HCT116 (cell line): Measurements from ENCODE around the gene DCLRE1B. TPM values are rescaled to one million over a fixed set of nuclear protein-coding genes. Genes with fewer than 3 reads are reported as not detected.

Experiments used
- ATAC-seq: fragments of 200-7000 bp; cut with Tn5 transposase; 2 replicates; pipeline ENCODE4 v1.9.1; 2020; ENCODE audit warnings: mild to moderate bottlenecking, moderate library complexity
- BruUV-seq: library from RNA; stranded (reverse); fragments of 400-500 nt; replicated peaks from 2 replicates; lab custom pipeline; 2021; lab: Mats Ljungman, UMichigan
- CTCF ChIA-PET: fragments of 300-600 bp; sonication (Branson Sonifier 250); formaldehyde crosslinking; loops from one replicate; lab custom pipeline; 2021; ENCODE audit warnings: antibody characterized with exemption; lab: Charles Lee
- POLR2A ChIA-PET: fragments of 300-600, 350-600 bp; sonication (Branson Sonifier 250); formaldehyde crosslinking; loops from one replicate; lab custom pipeline; 2021; ENCODE audit warnings: antibody characterized with exemption; lab: Charles Lee
- RAD21 ChIA-PET, 2 experiments: fragments of 300-600 bp; sonication (Branson Sonifier 250); formaldehyde crosslinking; loops; one replicate each; lab custom pipeline; 2023; ENCODE audit warnings: low total read pairs in 2 of 2; ENCODE audit not compliant: uncharacterized antibody in 2 of 2, unreplicated experiment in 2 of 2, low non-redundant PET in 1 of 2; lab: Charles Lee
- DNase-seq: peaks from one replicate; pipeline ENCODE4 v3.0.0-alpha.2; 2010; ENCODE audit warnings: low read depth, low spot score
- H2AFZ ChIP-seq: fragments of 200-600 bp; shearing (Covaris generic), sonication (generic); 2 replicates; pipeline ENCODE4 v1.6.1; 2017; ENCODE audit warnings: low read depth, mixed run types, mixed read lengths, antibody characterized with exemption, low read length; ENCODE audit not compliant: poor library complexity, severe bottlenecking
- H3K27ac ChIP-seq: 2 replicates; pipeline ENCODE4 v1.5.1; 2012; ENCODE audit warnings: low read depth, low read length
- H3K27me3 ChIP-seq: fragments of 200-600 bp; sonication (generic); 2 replicates; pipeline ENCODE4 v1.6.1; 2016; ENCODE audit warnings: mixed run types, low read length, mixed read lengths; ENCODE audit not compliant: insufficient read depth
- H3K36me3 ChIP-seq, 2 experiments: fragments of 200-500 bp in 1 of 2; fragments of 200-600 bp in 1 of 2; sonication (Bioruptor generic) in 1 of 2; sonication (generic) in 1 of 2; 2 replicates each; pipeline versions ENCODE4 v1.5.1 to v1.6.1; 2014 to 2016; ENCODE audit warnings: low read length in 2 of 2, inconsistent platforms in 1 of 2, mixed read lengths in 1 of 2, mixed run types in 1 of 2; ENCODE audit not compliant: insufficient read depth in 2 of 2, control insufficient read depth in 1 of 2
- H3K4me1 ChIP-seq, 2 experiments: fragments of 200-600 bp in 1 of 2; sonication (generic) in 1 of 2; 2 replicates each; pipeline versions ENCODE4 v1.5.1 to v1.6.1; 2012 to 2017; ENCODE audit warnings: low read length in 2 of 2, inconsistent platforms in 1 of 2, mild to moderate bottlenecking in 1 of 2, mixed read lengths in 1 of 2, mixed run types in 1 of 2, moderate library complexity in 1 of 2; ENCODE audit not compliant: insufficient read depth in 2 of 2, control insufficient read depth in 1 of 2
- H3K4me2 ChIP-seq: fragments of 200-600 bp; sonication (generic); 2 replicates; pipeline ENCODE4 v1.6.1; 2017; ENCODE audit warnings: mixed run types, low read length, mixed read lengths
- H3K4me3 ChIP-seq, 2 experiments: fragments of 200-600 bp in 1 of 2; sonication (generic) in 1 of 2; replicated peaks in 1 of 2; 2 replicates each; pipeline ENCODE4 v1.5.1; 2011 to 2016; ENCODE audit warnings: low read length in 2 of 2, control low read depth in 1 of 2, low read depth in 1 of 2, mild to moderate bottlenecking in 1 of 2, mixed read lengths in 1 of 2, mixed run types in 1 of 2
- H3K79me2 ChIP-seq: fragments of 200-600 bp; sonication (generic); 2 replicates; pipeline ENCODE4 v1.6.1; 2017; ENCODE audit warnings: mild to moderate bottlenecking, mixed run types, low read length, moderate library complexity, mixed read lengths; ENCODE audit not compliant: insufficient read depth
- H3K9ac ChIP-seq: fragments of 200-600 bp; sonication (generic); 2 replicates; pipeline ENCODE4 v1.6.1; 2016; ENCODE audit warnings: low read length, mixed read lengths
- H3K9me2 ChIP-seq: fragments of 200-600 bp; sonication (generic), shearing (Covaris generic); 2 replicates; pipeline ENCODE4 v1.6.1; 2017; ENCODE audit warnings: mixed run types, mild to moderate bottlenecking, moderate library complexity; ENCODE audit not compliant: insufficient read depth
- H3K9me3 ChIP-seq, 2 experiments: fragments of 200-500 bp in 1 of 2; fragments of 200-600 bp in 1 of 2; sonication (Bioruptor generic) in 1 of 2; sonication (generic) in 1 of 2; 2 replicates each; pipeline ENCODE4 v1.6.1; 2014 to 2017; ENCODE audit warnings: low read length in 2 of 2, mixed read lengths in 2 of 2, inconsistent platforms in 1 of 2, low read depth in 1 of 2, mild to moderate bottlenecking in 1 of 2, mixed run types in 1 of 2, moderate library complexity in 1 of 2; ENCODE audit not compliant: control insufficient read depth in 1 of 2, insufficient read depth in 1 of 2
- H4K20me1 ChIP-seq: fragments of 200-600 bp; sonication (generic), shearing (Covaris generic); 2 replicates; pipeline ENCODE4 v1.6.1; 2017; ENCODE audit warnings: mixed run types, mild to moderate bottlenecking, moderate library complexity; ENCODE audit not compliant: insufficient read depth
- CBX3 ChIP-seq: IDR thresholded peaks from 2 replicates; pipeline ENCODE4 v1.6.1; 2012; ENCODE audit warnings: low read depth
- CEBPB ChIP-seq: IDR thresholded peaks from 2 replicates; pipeline ENCODE4 v1.6.1; 2012; ENCODE audit warnings: low read depth
- FOSL1 ChIP-seq: IDR thresholded peaks from 2 replicates; pipeline ENCODE4 v1.6.1; 2012; ENCODE audit warnings: low read depth
- JUND ChIP-seq: IDR thresholded peaks from 2 replicates; pipeline ENCODE4 v1.6.1; 2012
- RAD21 ChIP-seq: IDR thresholded peaks from 2 replicates; pipeline ENCODE4 v1.6.1; 2012; ENCODE audit warnings: low read depth, mild to moderate bottlenecking
- SIN3A ChIP-seq: IDR thresholded peaks from 2 replicates; pipeline ENCODE4 v1.6.1; 2012; ENCODE audit warnings: low read depth
- SP1 ChIP-seq: IDR thresholded peaks from 2 replicates; pipeline ENCODE4 v1.6.1; 2012; ENCODE audit warnings: low read depth
- SRF ChIP-seq: IDR thresholded peaks from 2 replicates; pipeline ENCODE4 v1.6.1; 2012; ENCODE audit warnings: low read depth
- TCF7L2 ChIP-seq: IDR thresholded peaks from 2 replicates; pipeline ENCODE4 v1.7.0; 2011; ENCODE audit warnings: borderline replicate concordance, inconsistent platforms; ENCODE audit not compliant: insufficient read depth, insufficient read length; ENCODE audit errors: extremely low read depth
- ZFX ChIP-seq: fragments of 450-650 bp; IDR thresholded peaks from 2 replicates; pipeline ENCODE4 v1.6.1; 2017
- intact Hi-C: fragments of 100-400 bp; cut with micrococcal nuclease; formaldehyde crosslinking; loops from 2 replicates; pipeline ENCODE4 v1.10.0; 2022
- total RNA-seq: library from RNA; stranded (reverse); gene quantifications from one replicate; pipeline ENCODE4 v1.2.1, GENCODE V29; 2021; ENCODE audit not compliant: unreplicated experiment
- TF ChIP-seq, protein P1 (sequence below): IDR thresholded peaks from 2 replicates; pipeline ENCODE4 v1.6.1; 2012
- TF ChIP-seq, protein P2 (sequence below): IDR thresholded peaks from 2 replicates; pipeline ENCODE4 v1.6.1; 2012; ENCODE audit warnings: low read depth
- TF ChIP-seq, protein P3 (sequence below): IDR thresholded peaks from 2 replicates; pipeline ENCODE4 v1.6.1; 2011; ENCODE audit warnings: mild to moderate bottlenecking, low read length, moderate library complexity; ENCODE audit not compliant: insufficient replicate concordance; ENCODE audit errors: extremely low read depth
- TF ChIP-seq, protein P4 (sequence below): IDR thresholded peaks from 2 replicates; pipeline ENCODE4 v1.6.1; 2012

The DCLRE1B gene
- total RNA-seq, 1 experiment from 2014 or later: 13.4 TPM

DNA sequence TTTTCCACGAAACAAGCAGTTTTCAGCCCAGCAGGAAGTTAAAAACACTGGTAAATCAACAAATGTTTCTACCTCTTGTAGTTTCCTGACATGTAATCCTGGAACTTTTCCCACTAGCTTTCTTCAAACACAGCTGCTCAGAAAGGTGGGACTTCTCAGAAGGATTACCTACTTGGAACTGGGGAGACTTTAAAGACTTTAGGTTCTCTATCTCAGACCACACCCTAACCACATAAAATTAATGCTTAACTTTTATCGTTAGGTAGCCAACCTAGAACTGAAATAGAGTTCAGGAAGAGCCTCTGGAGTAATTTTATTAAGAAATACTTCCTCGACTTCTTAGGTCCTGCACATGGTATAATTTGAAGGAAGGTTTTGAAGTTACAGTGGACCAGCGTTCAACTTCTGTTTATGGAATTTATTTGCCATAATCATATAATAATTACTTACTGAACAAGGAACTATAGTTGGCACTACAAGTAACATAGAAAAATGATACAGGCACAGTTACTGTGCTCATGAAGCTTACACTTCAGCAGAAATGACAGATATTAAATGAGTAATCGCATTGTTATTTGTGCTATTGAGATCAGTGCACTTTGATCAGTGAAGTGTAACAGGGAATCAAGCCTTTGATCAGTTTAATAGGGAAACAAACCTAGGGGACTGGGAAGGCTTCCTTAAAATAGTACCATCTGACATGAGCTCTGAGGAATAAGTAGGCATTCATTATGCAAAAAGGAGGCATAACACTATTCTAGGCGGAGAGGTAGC is 17.5 kb upstream of the DCLRE1B start, which contains the start of gene BCL2L15:
Gene BCL2L15, minus strand, starts transcription at position 180 of the 774 bp plus-strand sequence. CDS start 206 bp downstream, outside the sequence.
- H3K4me2 ChIP-seq: peak within 1 kb of the TSS; percentile 59
- H3K27me3 ChIP-seq: no peaks in the 10 kb centered on the region
- peaks cover 34 to 43% of the 10 kb centered on the region in 2 experiments for H3K4me1 ChIP-seq
- H4K20me1 ChIP-seq: no peaks in the 10 kb centered on the region
- peak; percentile 63 for DNase-seq
- no peaks in the 10 kb centered on the region for H3K36me3 ChIP-seq
- no peaks in the 10 kb centered on the region for H3K9me3 ChIP-seq
- H2AFZ ChIP-seq: peak within 1 kb of the TSS; percentile 55
- no peaks in the 10 kb centered on the region for H3K79me2 ChIP-seq
- ChIA-PET CTCF (no interaction called here), POLR2A (no interaction called here)
- H3K4me3 ChIP-seq: peak within 1 kb of the TSS in 1 of 2 experiments; percentile 23; a peak in 2 of 4 replicates
- H3K27ac ChIP-seq: peak within 1 kb of the TSS; percentile 25
- intact Hi-C loops: no loop called here
- TF ChIP-seq CBX3: peak; percentile 47; the same call in 1 of the 2 replicates
- TF ChIP-seq FOSL1: peak; percentile 68; the same call in 1 of the 2 replicates
- TF ChIP-seq, protein P1, sequence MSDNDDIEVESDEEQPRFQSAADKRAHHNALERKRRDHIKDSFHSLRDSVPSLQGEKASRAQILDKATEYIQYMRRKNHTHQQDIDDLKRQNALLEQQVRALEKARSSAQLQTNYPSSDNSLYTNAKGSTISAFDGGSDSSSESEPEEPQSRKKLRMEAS: peak; percentile 54
- peak; percentile 82 for TF ChIP-seq JUND
- TF ChIP-seq, protein P2, sequence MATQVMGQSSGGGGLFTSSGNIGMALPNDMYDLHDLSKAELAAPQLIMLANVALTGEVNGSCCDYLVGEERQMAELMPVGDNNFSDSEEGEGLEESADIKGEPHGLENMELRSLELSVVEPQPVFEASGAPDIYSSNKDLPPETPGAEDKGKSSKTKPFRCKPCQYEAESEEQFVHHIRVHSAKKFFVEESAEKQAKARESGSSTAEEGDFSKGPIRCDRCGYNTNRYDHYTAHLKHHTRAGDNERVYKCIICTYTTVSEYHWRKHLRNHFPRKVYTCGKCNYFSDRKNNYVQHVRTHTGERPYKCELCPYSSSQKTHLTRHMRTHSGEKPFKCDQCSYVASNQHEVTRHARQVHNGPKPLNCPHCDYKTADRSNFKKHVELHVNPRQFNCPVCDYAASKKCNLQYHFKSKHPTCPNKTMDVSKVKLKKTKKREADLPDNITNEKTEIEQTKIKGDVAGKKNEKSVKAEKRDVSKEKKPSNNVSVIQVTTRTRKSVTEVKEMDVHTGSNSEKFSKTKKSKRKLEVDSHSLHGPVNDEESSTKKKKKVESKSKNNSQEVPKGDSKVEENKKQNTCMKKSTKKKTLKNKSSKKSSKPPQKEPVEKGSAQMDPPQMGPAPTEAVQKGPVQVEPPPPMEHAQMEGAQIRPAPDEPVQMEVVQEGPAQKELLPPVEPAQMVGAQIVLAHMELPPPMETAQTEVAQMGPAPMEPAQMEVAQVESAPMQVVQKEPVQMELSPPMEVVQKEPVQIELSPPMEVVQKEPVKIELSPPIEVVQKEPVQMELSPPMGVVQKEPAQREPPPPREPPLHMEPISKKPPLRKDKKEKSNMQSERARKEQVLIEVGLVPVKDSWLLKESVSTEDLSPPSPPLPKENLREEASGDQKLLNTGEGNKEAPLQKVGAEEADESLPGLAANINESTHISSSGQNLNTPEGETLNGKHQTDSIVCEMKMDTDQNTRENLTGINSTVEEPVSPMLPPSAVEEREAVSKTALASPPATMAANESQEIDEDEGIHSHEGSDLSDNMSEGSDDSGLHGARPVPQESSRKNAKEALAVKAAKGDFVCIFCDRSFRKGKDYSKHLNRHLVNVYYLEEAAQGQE: no peak
- TF ChIP-seq RAD21: no peak
- TF ChIP-seq ZFX: no peak
- TF ChIP-seq SIN3A: peak; percentile 61
- TF ChIP-seq, protein P3, sequence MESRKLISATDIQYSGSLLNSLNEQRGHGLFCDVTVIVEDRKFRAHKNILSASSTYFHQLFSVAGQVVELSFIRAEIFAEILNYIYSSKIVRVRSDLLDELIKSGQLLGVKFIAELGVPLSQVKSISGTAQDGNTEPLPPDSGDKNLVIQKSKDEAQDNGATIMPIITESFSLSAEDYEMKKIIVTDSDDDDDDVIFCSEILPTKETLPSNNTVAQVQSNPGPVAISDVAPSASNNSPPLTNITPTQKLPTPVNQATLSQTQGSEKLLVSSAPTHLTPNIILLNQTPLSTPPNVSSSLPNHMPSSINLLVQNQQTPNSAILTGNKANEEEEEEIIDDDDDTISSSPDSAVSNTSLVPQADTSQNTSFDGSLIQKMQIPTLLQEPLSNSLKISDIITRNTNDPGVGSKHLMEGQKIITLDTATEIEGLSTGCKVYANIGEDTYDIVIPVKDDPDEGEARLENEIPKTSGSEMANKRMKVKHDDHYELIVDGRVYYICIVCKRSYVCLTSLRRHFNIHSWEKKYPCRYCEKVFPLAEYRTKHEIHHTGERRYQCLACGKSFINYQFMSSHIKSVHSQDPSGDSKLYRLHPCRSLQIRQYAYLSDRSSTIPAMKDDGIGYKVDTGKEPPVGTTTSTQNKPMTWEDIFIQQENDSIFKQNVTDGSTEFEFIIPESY: no peak
- no peak; the same call in 1 of the 2 replicates for TF ChIP-seq CEBPB
- TF ChIP-seq SP1: peak; percentile 70
- TF ChIP-seq, protein P4, sequence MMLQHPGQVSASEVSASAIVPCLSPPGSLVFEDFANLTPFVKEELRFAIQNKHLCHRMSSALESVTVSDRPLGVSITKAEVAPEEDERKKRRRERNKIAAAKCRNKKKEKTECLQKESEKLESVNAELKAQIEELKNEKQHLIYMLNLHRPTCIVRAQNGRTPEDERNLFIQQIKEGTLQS: no peak
- TF ChIP-seq SRF: 0 out of 2 replicates have a peak, but pooled peaks have one; percentile 34
- TF ChIP-seq TCF7L2: peak; percentile 85
- TF ChIP-seq, all 23 proteins: peak for 8
- RAD21 ChIA-PET: interaction anchor here in 1 of 2 experiments (0.6 kb wide), 1 partner anchor 34 kb away, joined by 3 read pairs; no protein-coding TSS in a partner anchor
- Histone ChIP-seq H3K9ac (no peak within 1 kb of the TSS), H3K9me2 (no peaks in the 10 kb centered on the region)
- peak; percentile 75 for ATAC-seq
- BruUV-seq: no TSS peak
